GM19239 (cell line): Measurements from ENCODE around the gene BDP1.
"Not testable (repeated sequence)": the region's sequence is repeated elsewhere in the genome, so short reads cannot be mapped to it uniquely, and the experiment has no call there.

ENCODE experiments used
- DNase-seq: peaks from one replicate; pipeline ENCODE4 v3.0.0; 2011; ENCODE audit warnings: low spot score; ENCODE audit not compliant: insufficient read length
- FAIRE-seq: peaks from 2 replicates; lab custom pipeline; 2011; peaks lifted over from hg19 to GRCh38; lab: Jason Lieb, UNC

The BDP1 gene

GRCh38 chr5:71455427-71456361 lies at the start of gene BDP1:
Gene BDP1, plus strand, starts transcription at chr5:71455651. Its CDS starts 227 bp downstream, at chr5:71455878.
- FAIRE-seq: peak; percentile 97

GRCh38 chr5:71410088-71410487 lies 45.4 kb upstream of the BDP1 start:
- not testable (repeated sequence) for DNase-seq

More at GRCh38 chr5:71455427-71456361, at the start of gene BDP1:
- peak; percentile 75 for DNase-seq

GRCh38 chr5:71415626-71416025 lies 39.8 kb upstream of the BDP1 start:
- not testable (repeated sequence) for DNase-seq, FAIRE-seq

More at GRCh38 chr5:71410088-71410487, 45.4 kb upstream of the BDP1 start:
- FAIRE-seq: not testable (repeated sequence)

GRCh38 chr5:71418026-71418425 lies 37.4 kb upstream of the BDP1 start:
- FAIRE-seq, DNase-seq: not testable (repeated sequence)

- DNase-seq, FAIRE-seq: not testable (repeated sequence)
These were observed 34.2 kb upstream of the BDP1 start for GRCh38 chr5:71421278-71421677.

- not testable (repeated sequence) for DNase-seq, FAIRE-seq
These were observed 31.6 kb upstream of the BDP1 start for GRCh38 chr5:71423896-71424295.

- DNase-seq, FAIRE-seq: not testable (repeated sequence)
These were observed 28.6 kb upstream of the BDP1 start for GRCh38 chr5:71426686-71427474.

GRCh38 chr5:71432410-71432809 lies 23.0 kb upstream of the BDP1 start:
- DNase-seq, FAIRE-seq: not testable (repeated sequence)

- not testable (repeated sequence) for DNase-seq, FAIRE-seq
These were observed 20.6 kb upstream of the BDP1 start for GRCh38 chr5:71434825-71435224.

GRCh38 chr5:71441564-71441963 lies 13.9 kb upstream of the BDP1 start:
- not testable (repeated sequence) for FAIRE-seq, DNase-seq

GRCh38 chr5:71443891-71444290 lies 11.6 kb upstream of the BDP1 start:
- FAIRE-seq, DNase-seq: not testable (repeated sequence)

- not testable (repeated sequence) for FAIRE-seq, DNase-seq
These were observed 10.4 kb upstream of the BDP1 start for GRCh38 chr5:71445015-71445414.

- not testable (repeated sequence) for DNase-seq
These were observed 9.8 kb upstream of the BDP1 start for GRCh38 chr5:71445523-71446152.

GRCh38 chr5:71446540-71447216 lies 8.8 kb upstream of the BDP1 start:
- not testable (repeated sequence) for FAIRE-seq, DNase-seq

More at GRCh38 chr5:71445523-71446152, 9.8 kb upstream of the BDP1 start:
- FAIRE-seq: not testable (repeated sequence)

GRCh38 chr5:71447218-71447808 lies 8.1 kb upstream of the BDP1 start:
- DNase-seq: not testable (repeated sequence)

GRCh38 chr5:71452876-71453275 lies 2.6 kb upstream of the BDP1 start:
- no peak for FAIRE-seq
- DNase-seq: no peak

More at GRCh38 chr5:71447218-71447808, 8.1 kb upstream of the BDP1 start:
- peak; percentile 85 for FAIRE-seq

GRCh38 chr5:71454913-71455312 lies 538 bp upstream of the BDP1 start:
- DNase-seq: no peak
- no peak for FAIRE-seq

GRCh38 chr5:71456362-71456743 lies 902 bp downstream of the BDP1 start:
- no peak for FAIRE-seq

GRCh38 chr5:71457106-71457505 lies 1.7 kb downstream of the BDP1 start:
- DNase-seq (no peak), FAIRE-seq (no peak)

More at GRCh38 chr5:71456362-71456743, 902 bp downstream of the BDP1 start:
- DNase-seq: no peak
